GM10847 (cell line): ENCODE data around the gene ELK4.

Source experiments
- POLR2A ChIP-seq: IDR thresholded peaks from 2 replicates; pipeline ENCODE4 v1.6.1; 2011; ENCODE audit not compliant: insufficient read length; ENCODE audit errors: extremely low read depth

ELK4 gene

DNA sequence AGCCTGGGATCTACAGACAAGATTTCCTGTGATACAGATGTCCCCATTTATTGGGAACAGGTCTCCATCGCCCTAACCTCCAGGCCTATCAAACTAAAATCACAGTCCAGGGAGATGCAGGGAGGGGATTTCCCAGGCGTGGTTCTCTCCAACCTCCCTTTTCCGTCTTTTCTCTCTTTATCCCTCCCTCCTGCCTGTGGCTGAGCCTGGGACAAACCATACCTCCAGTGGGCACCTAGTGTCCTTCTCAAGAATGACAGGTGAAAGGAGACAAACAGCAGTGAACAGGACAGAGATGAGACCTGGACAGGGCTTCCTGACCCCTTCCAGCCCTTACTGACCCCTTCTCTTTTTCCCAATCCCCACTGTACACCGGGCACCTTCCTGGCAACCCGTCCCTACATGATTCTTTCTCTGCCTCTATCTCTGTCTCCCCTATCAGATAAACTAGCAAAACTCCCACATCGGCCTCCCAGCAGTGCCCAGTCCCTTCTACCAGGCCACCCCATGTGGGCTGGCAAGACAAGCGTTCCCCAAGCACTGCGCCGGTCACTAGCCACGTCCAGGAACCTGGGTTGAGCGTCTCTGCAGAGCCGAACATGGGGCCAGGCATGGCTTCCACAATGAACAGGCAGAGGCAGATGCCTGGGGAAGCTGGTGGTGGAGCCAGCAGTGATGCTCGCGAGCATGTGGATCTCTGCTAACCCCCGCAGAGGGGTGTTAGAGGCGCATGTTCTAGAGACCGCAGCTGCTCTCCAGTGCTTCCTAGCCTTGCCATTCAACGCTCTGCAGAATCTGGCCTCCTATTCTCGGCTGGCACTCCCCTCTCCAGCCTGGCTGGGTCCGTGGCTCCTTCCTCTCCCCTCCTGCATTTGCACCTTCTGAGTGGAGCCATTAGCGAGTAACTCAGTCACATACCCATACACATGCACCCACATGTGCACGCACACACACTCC, 54.7 kb downstream of the ELK4 start:
- TF ChIP-seq POLR2A: no peak

DNA sequence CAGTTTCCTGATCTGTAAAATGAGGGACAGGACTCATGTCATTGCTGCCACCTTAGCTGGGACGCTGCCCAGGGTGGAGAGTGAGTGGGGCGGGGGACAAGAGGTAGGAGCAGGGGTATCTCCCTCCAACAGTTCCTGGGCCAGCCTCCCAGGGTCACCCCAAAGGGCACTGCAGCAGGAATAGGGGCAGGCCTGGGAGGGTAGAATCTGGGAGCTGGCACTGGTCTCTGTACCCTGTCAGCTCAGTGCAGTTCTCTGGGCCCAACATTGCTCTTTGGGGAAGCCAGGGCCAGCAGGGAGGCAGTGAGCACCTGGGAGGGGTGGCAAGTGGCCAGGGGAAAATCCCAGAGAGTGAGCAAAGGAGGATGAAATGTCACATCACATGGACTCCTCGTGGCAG, 55.8 kb downstream of the ELK4 start:
- no peak for TF ChIP-seq POLR2A

DNA sequence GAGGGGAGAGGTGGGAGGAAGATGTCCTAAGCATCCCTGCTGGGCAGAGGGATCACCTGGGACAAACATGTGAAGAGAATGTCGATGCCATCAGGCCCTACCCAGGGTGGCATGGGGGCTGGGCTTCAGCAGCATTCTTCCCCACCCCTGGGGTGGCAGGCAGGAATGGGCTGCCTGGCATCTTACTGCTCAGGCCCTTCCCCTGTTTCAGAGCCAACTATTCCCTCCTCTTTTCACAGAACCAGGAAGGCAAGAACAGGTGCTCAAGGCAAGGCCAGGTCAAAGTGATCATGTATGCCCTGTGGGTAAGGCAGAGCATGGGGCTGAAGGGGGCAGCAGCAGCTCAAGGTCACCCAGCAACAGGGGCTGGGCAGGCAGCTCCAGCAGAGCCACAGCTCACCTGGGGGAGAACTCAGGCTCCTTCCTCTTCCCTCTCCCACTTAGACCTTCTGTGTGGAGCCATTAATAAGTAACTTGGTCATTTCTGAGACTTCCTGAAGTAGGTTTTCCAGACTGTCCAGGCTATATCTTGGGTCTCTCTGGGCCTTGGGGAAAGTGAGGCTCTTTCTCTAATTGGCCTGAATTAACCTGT, 56.4 kb downstream of the ELK4 start:
- no peak for TF ChIP-seq POLR2A

DNA sequence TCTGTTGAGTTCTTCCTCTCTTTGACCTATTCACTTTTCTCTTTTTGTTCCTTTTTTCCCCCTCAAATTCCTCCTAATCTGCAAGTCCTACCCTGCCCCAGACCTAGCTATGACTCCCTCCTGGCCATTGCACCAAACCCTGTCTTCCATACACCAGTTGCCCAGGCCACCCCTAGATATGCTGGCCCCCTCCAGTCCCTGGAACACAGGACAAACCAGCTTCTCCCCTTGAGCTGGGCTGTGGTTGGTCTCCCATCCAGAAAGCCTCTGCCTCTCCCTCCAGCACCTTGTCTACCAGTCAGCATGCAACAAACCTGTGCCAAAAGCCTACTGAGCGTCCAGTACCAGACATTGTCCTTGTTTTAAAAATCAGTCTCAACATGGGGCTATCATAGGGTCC, 59.4 kb downstream of the ELK4 start:
- no peak for TF ChIP-seq POLR2A

DNA sequence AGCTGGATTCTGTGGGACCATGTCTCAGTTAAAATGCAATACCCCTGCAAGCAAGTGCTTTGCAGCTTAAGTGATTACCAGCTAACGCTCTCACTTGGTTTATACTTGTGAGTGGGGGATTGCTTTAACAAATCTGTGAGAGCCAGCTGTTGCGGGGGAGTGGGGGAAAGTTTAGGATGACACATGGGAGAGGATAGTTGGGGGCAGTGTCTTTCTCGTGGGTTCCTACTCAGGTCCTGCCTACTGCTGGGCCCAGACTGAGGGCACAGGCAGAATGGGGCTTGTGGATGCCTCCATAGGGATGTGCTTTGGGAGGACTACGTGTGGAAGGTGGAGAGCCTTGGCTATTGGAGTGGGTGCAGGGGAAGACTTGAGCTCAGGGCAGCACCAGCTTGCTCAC, 60.1 kb downstream of the ELK4 start:
- TF ChIP-seq POLR2A: no peak

DNA sequence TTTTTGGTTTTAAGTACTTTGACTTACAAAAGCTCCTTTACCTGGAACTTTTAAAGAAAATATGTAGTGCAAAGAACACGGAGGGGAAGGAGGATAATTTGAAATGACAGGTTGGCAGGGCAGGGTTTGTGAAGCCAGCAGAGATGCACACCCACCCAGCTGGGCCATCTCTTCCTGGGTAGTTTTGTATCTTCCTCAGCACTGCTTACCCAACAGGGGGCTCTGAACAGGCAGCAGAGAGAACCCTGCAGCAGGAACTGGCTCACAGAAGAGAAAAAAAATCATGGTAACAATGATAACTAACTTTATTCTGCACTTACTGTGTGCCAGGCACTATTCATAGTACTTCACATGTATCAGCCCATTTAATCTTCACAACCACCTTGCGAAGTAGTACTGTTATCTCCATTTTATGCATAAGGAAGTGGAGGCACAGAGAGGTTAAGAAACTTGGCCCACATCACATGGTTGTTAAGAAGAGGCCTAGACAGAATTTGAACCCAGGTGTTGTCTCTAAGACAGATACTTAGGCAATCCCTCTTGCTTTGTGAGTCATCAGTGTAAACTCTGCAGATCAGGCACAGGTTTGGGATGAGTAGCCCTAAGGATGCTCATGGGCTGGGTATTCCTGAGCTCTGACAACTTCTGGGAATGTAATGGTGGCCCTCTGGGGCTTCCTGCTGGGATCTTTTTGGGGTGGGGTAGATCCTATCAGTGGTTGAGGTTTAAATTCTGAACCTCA, 60.8 kb downstream of the ELK4 start:
- no peak for TF ChIP-seq POLR2A

DNA sequence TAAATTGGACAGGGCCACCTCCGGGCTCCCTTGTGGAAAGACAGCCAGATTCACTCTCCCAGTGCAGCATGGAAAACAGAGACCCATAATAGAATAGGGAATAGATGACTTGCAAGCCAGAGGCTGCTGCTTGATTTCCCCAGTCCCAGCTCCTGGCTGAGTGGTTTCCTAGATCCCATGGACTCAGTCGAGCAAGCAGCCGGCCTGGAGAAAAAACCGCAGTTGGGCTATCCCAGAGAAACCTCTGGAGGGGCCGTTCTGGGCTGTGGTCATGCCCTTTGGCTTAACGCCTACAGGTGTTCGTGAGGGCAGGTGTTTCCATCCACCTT, 61.7 kb downstream of the ELK4 start:
- no peak for TF ChIP-seq POLR2A

DNA sequence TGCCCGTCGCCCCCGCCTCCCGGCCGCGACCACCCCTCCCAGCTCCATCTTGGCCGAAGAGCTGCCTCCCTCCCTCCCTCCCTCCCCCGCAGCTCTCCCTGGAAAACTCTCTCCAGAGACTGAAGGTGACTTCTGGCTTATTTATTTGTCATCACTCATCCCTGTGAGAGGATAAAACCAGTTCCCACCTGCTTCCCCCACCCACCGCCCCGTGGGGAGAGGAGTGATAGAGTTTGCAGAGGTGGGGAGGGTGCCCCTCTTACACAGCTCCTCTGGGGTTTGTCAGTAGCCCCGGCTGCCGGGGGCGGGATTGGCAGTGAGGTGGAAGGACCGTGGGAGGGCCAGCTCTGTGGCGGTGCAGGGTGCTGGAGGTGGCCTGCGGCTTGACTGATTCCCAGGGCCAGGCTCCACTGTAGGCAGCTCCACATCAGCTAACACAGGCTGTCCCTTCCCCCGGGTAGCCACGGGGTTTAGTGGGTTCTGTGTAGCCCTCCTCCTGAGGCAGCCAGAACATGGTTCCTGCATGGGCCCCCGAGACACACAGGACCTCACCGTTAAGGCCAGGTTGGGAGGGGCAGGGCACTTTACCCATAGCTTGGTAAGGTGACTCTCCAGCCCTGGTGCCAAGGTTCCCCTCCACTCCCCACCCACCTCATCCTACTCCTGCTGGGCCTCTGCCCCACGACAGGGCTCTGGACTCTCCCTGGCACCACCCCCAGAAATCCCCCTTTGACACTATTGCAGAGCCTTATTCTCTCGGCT, 62.2 kb downstream of the ELK4 start:
- no peak for TF ChIP-seq POLR2A

DNA sequence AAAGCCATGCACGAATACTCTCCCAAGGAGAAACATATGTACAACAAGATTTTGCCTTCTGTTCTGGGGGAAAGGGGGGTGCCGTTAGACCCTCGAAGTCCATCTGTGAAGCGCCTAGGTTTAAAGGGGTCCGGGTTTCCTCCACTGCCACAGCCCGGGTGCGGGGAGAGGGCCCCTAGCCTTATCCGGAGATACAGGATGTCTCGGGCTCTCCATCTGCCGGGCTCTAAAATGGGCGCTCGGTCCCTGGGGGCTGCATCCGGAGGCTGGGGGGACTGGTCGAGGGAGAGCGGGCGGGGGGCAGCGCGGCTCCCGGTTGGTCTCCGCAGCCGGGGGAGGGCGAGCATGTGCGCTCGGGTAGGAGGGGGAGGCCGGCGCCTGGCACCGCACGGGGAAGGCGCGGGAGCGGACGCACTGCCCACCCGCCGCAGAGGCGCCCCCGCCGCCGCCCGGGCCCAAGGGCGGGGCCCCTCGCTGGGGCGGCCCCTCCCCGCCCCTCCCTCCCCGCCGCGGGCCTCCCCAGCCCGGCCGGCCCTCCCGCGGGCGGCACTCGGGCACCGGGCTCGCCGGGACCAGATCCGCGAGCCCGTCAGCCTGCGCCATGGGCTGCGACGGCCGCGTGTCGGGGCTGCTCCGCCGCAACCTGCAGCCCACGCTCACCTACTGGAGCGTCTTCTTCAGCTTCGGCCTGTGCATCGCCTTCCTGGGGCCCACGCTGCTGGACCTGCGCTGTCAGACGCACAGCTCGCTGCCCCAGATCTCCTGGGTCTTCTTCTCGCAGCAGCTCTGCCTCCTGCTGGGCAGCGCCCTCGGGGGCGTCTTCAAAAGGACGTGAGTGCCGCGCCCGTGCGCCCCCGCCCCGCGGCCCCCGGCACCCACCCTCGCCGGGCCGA, 63.1 kb downstream of the ELK4 start:
- TF ChIP-seq POLR2A: no peak

DNA sequence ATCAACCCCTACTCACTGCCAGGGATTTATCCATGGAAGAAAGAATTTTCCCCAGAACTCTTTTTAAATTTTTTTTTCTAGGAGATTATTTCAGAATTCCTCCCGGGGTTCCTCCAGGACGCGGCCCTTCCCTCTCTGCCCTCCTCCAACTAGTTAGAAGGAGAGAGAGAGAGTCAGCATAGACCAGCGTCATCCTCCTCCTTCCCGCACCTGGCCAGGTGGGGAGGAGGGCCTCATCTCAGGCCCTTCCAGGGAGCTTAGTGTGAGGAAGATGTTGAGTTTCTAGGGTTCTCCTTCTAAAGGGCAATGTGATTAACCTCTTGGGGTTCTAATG, 63.7 kb downstream of the ELK4 start:
- no peak for TF ChIP-seq POLR2A

DNA sequence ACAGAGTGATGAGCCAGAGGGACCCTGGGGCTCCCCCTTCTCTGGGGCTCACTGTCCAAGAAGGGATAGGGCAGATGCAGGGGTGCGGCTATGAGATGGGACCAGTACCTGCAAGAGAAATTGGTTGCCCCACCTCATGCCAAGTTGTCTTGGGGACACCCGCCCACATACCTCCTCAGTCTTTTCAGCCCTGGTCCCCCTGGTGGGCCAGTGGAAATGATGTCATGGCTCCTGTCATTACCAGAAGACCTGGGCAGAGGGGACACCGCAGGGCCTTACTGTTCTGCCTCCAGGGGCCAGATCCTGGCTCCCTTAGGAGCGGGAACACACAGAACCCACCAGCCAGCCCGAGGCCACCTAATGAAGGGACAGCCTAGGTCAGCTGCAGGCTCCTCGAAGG, 64.1 kb downstream of the ELK4 start:
- TF ChIP-seq POLR2A: no peak

DNA sequence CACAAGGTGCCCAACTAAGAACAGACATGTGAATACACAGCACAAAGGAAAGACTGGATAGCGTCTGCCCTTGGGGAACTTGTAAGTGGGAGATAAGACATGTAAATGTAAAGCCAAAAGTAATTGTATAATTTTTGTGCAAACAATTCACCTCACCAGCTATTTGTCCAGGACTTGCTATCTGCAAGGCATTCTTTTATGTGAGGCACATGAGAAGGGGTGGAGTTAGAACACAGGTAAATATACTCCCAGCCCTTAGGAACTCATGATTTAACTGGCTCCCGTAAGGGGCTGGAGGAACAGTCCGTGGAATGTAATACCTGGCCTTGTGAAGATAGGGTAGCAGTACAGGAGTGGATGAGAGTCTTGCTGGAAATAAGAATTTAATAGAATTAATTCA, 66.0 kb downstream of the ELK4 start:
- no peak for TF ChIP-seq POLR2A

DNA sequence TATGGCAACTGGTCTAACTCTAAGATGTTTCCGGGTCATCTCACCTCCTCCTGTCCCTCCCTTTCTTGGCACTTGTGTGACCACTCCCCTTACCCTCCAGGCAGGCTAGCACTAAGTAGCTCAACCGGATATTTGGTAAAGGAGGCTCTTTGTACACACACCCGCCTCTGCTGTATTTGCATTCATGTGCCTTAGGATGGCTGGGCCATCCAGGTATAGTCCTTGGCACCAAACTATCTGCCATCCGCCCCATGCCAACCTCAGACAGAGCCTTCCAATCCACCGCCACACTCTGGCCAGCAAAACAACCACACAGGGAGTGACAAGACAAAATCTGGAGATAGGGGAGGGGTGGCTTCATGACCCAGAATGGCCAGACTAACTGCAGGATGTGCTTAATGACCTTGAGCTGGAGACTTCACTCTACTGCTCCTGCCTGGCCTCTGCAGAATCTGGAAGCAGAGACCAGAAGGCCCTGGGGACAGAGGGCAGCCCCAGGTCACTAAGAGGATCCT, 67.8 kb downstream of the ELK4 start:
- no peak for TF ChIP-seq POLR2A

DNA sequence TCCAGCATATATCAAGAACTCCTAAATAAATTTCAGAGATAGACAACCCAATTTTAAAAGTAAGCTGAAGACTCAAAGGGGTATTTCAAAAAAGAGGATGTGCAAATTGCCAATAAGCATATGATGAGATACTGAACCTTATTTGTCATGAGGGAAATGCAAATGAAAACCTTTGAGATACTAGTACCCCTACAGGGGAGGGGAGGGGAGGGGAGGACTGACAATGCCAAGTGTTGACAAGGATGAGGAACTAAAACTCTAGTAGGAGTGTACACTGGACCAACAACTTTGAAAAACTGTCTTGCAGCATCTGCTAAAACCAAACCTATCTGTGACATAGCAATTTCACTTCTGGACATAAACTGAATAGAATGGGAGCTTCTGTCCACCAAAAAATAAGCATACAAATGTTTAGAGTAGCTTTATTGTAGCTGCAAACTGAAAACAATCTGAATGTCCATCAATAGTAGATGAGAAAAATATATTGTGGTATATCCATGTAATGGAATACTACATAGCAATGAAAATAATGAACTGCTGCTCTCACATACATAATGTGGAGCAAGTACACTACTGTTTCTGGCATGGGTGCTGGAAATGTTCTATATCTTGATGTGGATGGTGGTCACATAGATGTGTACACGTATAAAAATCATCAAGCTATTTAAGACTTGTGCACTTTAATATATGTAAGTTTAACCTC, 70.2 kb downstream of the ELK4 start:
- TF ChIP-seq POLR2A: no peak
